Astrocyte of the spinal cord (primary cell): ENCODE results near the gene MDH2.
"Not testable (repeated sequence)": the region's sequence is repeated elsewhere in the genome, so short reads cannot be mapped to it uniquely, and the experiment has no call there.

Experiments used
- DNase-seq: peaks from one replicate; pipeline ENCODE4 v3.0.0; 2011; ENCODE audit warnings: low read depth, low spot score
- H3K4me3 ChIP-seq: 2 replicates; pipeline ENCODE4 v1.5.1; 2011; ENCODE audit warnings: low read depth, mild to moderate bottlenecking, low read length, moderate library complexity
- CTCF ChIP-seq: IDR thresholded peaks from 2 replicates; pipeline ENCODE4 v1.5.1; 2012; ENCODE audit warnings: low read depth, mild to moderate bottlenecking, low read length, inconsistent platforms
- in situ Hi-C: cut with HindIII; loops from 2 replicates; pipeline ENCODE4 v1.10.0; 2017; ENCODE audit warnings: low sequenced_read_pairs

The MDH2 gene

GRCh38 chr7:76023002-76023401 is 24.9 kb upstream of the MDH2 start:
- H3K4me3 ChIP-seq: no peak overlapping the region
- in situ Hi-C loops: no loop called here
- DNase-seq: no peak
- no peak for TF ChIP-seq CTCF

GRCh38 chr7:76029682-76030081 is 18.2 kb upstream of the MDH2 start:
- in situ Hi-C loops, H3K4me3 ChIP-seq: not testable (repeated sequence)

GRCh38 chr7:76031964-76032363 is 15.9 kb upstream of the MDH2 start:
- DNase-seq: no peak
- no peak for TF ChIP-seq CTCF
- in situ Hi-C loops: no loop called here
- no peak overlapping the region for H3K4me3 ChIP-seq

More at GRCh38 chr7:76029682-76030081, 18.2 kb upstream of the MDH2 start:
- DNase-seq: not testable (repeated sequence)

- no peak overlapping the region for H3K4me3 ChIP-seq
- TF ChIP-seq CTCF: no peak
- in situ Hi-C loops: no loop called here
- peak; percentile 29 for DNase-seq
Measured at GRCh38 chr7:76037310-76037709, 10.6 kb upstream of the MDH2 start.

GRCh38 chr7:76040126-76040525 is 7.8 kb upstream of the MDH2 start:
- in situ Hi-C loops: no loop called here
- no peak for DNase-seq
- TF ChIP-seq CTCF: no peak
- H3K4me3 ChIP-seq: no peak overlapping the region

GRCh38 chr7:76044375-76044865 is 3.5 kb upstream of the MDH2 start:
- DNase-seq: no peak
- no peak for TF ChIP-seq CTCF
- in situ Hi-C loops: no loop called here
- no peak overlapping the region for H3K4me3 ChIP-seq

GRCh38 chr7:76047305-76047810 is 548 bp upstream of the MDH2 start:
- TF ChIP-seq CTCF: no peak
- peak; percentile 21 for DNase-seq
- in situ Hi-C loops: no loop called here
- peak overlapping the region; percentile 73 for H3K4me3 ChIP-seq
